ENCODE measurements around the gene PSG4.
"Not testable (repeated sequence)": the region's sequence is repeated elsewhere in the genome, so short reads cannot be mapped to it uniquely, and the experiment has no call there.

The PSG4 gene
- total RNA-seq: 0 reads per million in 4 donors

- DNase-seq: not testable (repeated sequence)
Measured at GRCh38 chr19:43205471-43206105, at the start of gene PSG4. PSG4 (minus strand) TSS chr19:43205638; CDS start chr19:43205536, 102 bp downstream.

GRCh38 chr19:43251428-43251827 lies 46.0 kb upstream of the PSG4 start:
- DNase-seq: not testable (repeated sequence)

GRCh38 chr19:43250296-43250695 lies 44.9 kb upstream of the PSG4 start:
- not testable (repeated sequence) for DNase-seq

- DNase-seq: not testable (repeated sequence)
Measured at GRCh38 chr19:43248635-43249002, 43.2 kb upstream of the PSG4 start.

- not testable (repeated sequence) for DNase-seq
Measured at GRCh38 chr19:43247243-43247880, 41.9 kb upstream of the PSG4 start.

GRCh38 chr19:43245848-43246247 lies 40.4 kb upstream of the PSG4 start:
- DNase-seq: not testable (repeated sequence)

- DNase-seq: not testable (repeated sequence)
Measured at GRCh38 chr19:43242211-43242610, 36.8 kb upstream of the PSG4 start.

GRCh38 chr19:43238213-43238612 lies 32.8 kb upstream of the PSG4 start:
- not testable (repeated sequence) for DNase-seq

- not testable (repeated sequence) for DNase-seq
Measured at GRCh38 chr19:43235686-43236085, 30.2 kb upstream of the PSG4 start.

GRCh38 chr19:43229315-43229714 lies 23.9 kb upstream of the PSG4 start:
- DNase-seq: no peak

- DNase-seq: not testable (repeated sequence)
Measured at GRCh38 chr19:43228730-43229129, 23.3 kb upstream of the PSG4 start.

GRCh38 chr19:43226986-43227385 lies 21.5 kb upstream of the PSG4 start:
- not testable (repeated sequence) for DNase-seq

- no peak for DNase-seq
Measured at GRCh38 chr19:43224855-43225253, 19.4 kb upstream of the PSG4 start.

GRCh38 chr19:43224201-43224854 lies 18.9 kb upstream of the PSG4 start:
- not testable (repeated sequence) for DNase-seq

GRCh38 chr19:43221891-43222290 lies 16.5 kb upstream of the PSG4 start:
- DNase-seq: not testable (repeated sequence)

GRCh38 chr19:43219136-43219535 lies 13.7 kb upstream of the PSG4 start:
- not testable (repeated sequence) for DNase-seq

- not testable (repeated sequence) for DNase-seq
Measured at GRCh38 chr19:43215881-43216280, 10.4 kb upstream of the PSG4 start.

- no peak for DNase-seq
Measured at GRCh38 chr19:43207991-43208390, 2.6 kb upstream of the PSG4 start.

GRCh38 chr19:43207174-43207573 lies 1.7 kb upstream of the PSG4 start:
- not testable (repeated sequence) for DNase-seq

GRCh38 chr19:43203611-43204010 lies 1.8 kb downstream of the PSG4 start:
- not testable (repeated sequence) for DNase-seq

GRCh38 chr19:43201891-43202290 lies 3.5 kb downstream of the PSG4 start:
- DNase-seq: not testable (repeated sequence)

GRCh38 chr19:43201337-43201801 lies 4.1 kb downstream of the PSG4 start:
- DNase-seq: not testable (repeated sequence)

- not testable (repeated sequence) for DNase-seq
Measured at GRCh38 chr19:43198686-43199419, 6.6 kb downstream of the PSG4 start.
